IgD-negative memory B cell (primary cell): Measurements from ENCODE around the gene FOXR1. TPM values are rescaled to one million over a fixed set of nuclear protein-coding genes. Genes with fewer than 3 reads are reported as not detected.
"Not testable (repeated sequence)": the region's sequence is repeated elsewhere in the genome, so short reads cannot be mapped to it uniquely, and the experiment has no call there.

Experiments
- H3K27ac Mint-ChIP-seq, 3 donors: one replicate each; pipeline ENCODE4 v1.8.0; 2020 to 2022; ENCODE audit warnings: mild to moderate bottlenecking in 3 of 3, mixed read lengths in 3 of 3, moderate library complexity in 1 of 3
- H3K27me3 Mint-ChIP-seq: one replicate; pipeline ENCODE4 v1.8.0; 2021; ENCODE audit warnings: mixed read lengths
- H3K36me3 Mint-ChIP-seq: one replicate; pipeline ENCODE4 v1.8.0; 2020; ENCODE audit warnings: mild to moderate bottlenecking, mixed read lengths
- H3K4me1 Mint-ChIP-seq, 3 donors: one replicate each; pipeline ENCODE4 v1.8.0; 2020 to 2022; ENCODE audit warnings: mixed read lengths in 3 of 3, mild to moderate bottlenecking in 1 of 3
- H3K4me3 Mint-ChIP-seq, 4 donors: one replicate each; pipeline ENCODE4 v1.8.0; 2020 to 2022; ENCODE audit warnings: mild to moderate bottlenecking in 4 of 4, mixed read lengths in 4 of 4, moderate library complexity in 3 of 4
- H3K9me3 Mint-ChIP-seq, 3 donors: one replicate each; pipeline ENCODE4 v1.8.0; 2020 to 2021; ENCODE audit warnings: mixed read lengths in 3 of 3, mild to moderate bottlenecking in 1 of 3
- polyA plus RNA-seq: library from polyadenylated mRNA; unstranded; fragments of 300-500 nt; fragmentation: Illumina TruSeq; gene quantifications from one replicate; pipeline ENCODE4 v1.2.3, GENCODE V29; 2021

FOXR1 gene
- polyA plus RNA-seq, 1 donor from 2014 or later: not detected

DNA sequence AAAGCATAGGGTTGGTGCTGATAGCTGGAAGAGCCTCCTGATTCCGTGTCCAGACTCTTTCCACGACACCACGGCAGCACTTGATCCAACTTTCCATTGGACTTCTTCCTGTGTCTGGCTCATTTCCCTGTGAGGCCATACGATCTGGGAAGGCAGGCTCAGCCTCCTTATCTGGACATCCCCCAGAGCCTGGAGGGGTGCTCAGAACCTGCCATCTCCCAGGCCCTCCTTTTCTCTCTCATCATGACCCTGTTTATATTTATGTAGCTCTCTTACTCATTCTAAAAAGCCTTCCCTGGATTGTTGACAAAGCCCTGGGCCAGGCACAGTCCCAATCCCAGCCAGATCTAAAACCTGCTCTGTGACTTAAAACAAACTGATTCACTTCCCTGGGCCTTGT, 38.1 kb upstream of the FOXR1 start:
- Mint-ChIP-seq H3K4me1 (peaks cover 17 to 23% (median 18%) of the 10 kb centered on the region in 3 donors), H3K27me3 (peaks cover 3% of the 10 kb centered on the region), H3K9me3 (no peaks in the 10 kb centered on the region), H3K4me3 (peak overlapping the region in 1 of 4 donors; percentile 59), H3K36me3 (peaks cover 6% of the 10 kb centered on the region), H3K27ac (peak overlapping the region; percentile 1 to 69 (median 40))

DNA sequence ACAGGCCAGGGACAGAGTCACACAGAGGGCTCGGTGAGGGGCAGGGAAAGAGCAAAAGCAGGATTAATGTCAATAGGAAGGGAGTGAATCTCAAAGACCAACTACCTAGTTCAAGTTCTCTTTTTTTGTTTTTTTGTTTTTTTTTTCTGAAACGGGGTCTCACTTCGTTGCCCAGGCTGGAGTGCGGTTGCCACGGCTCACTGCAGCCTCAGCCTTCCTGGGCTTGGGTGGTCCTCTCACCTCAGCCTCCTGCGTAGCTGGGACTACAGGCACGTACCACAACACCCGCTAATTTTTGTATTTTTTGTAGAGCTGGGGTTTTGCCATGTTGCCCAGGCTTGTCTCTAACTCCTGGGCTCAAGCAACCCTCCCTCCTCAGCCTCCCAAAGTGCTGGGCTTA, 36.2 kb upstream of the FOXR1 start:
- Mint-ChIP-seq H3K4me3 (peak overlapping the region in 3 of 4 donors; percentile 3 to 78 (median 56)), H3K27me3 (peaks cover 7% of the 10 kb centered on the region), H3K27ac (peak overlapping the region; percentile 69 to 93 (median 71)), H3K36me3 (peaks cover 6% of the 10 kb centered on the region), H3K9me3 (no peaks in the 10 kb centered on the region), H3K4me1 (peaks cover 15 to 27% (median 15%) of the 10 kb centered on the region in 3 donors)

DNA sequence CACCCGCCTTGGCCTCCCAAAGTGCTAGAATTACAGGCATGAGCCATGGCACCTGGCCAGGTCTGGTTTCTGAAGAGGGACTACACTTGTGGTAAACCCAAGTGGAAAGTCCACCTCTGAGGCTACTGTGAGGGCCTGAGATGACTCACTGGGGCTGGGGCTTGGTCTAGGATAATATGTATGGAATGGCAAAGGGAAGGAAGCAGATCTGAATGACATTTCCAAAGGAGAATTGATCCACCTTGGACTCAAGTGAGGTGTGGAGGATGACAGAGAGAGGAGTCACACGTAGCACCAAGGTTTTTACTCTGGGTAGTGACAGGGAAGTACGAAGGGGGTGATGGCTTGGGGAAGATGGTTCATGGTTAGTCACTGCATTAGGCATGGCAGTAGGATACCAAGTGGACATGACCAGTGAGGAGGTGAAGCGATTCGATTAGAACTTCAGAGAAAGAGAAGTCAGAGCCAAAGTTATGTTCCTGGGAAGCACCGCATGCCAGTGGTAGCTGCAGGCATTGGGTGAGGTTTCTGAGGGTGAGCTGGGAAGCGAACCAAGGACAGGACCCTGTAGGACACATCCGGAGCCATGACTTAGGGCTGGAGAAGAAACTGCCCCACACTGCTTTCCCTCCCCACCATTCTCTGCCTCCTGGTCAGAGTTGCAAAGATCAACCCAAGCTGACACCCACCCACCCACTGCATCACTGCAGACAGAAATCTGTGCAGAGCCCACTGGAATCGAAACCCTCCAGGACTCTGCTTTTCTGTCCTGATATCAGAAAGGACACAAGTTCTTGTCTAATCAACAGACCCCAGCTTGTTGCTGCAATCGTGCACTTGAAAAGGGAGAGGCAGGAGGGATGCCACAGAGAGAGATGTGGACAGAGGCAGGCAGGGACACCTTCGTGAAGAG, 32.8 kb upstream of the FOXR1 start:
- H3K36me3 Mint-ChIP-seq: peaks cover 2% of the 10 kb centered on the region
- peak overlapping the region in 1 of 3 donors; percentile 39 for H3K27ac Mint-ChIP-seq
- H3K4me1 Mint-ChIP-seq: peaks cover 8 to 16% (median 13%) of the 10 kb centered on the region in 3 donors
- no peaks in the 10 kb centered on the region for H3K9me3 Mint-ChIP-seq
- peaks cover 9% of the 10 kb centered on the region for H3K27me3 Mint-ChIP-seq
- H3K4me3 Mint-ChIP-seq: no peak overlapping the region

DNA sequence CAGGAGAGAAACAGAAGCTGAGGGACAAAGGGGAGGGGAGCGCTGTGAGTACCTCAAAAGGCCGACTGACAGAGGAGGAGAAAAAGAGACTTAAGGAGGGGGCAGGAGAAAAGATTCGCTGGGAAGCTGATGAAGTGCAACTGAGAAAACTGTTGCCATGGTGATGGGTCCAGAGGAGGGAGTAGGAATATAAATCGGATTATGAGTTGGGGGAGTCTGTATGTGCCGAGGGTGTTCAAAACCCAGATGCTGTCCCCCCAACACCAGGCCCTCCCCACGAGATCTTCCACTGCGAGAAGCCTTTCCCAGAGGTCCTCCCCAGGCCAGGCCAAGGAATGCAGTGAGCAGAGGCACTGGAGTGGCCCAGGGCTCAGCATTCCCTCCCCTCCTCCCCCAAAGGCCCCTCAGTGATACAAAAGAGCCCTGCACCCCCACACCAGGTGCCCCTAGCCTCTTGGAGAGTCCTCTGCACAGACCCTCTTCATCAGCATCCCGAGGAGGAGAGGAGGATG, 32.1 kb upstream of the FOXR1 start:
- no peaks in the 10 kb centered on the region for H3K9me3 Mint-ChIP-seq
- H3K4me3 Mint-ChIP-seq: no peak overlapping the region
- peaks cover 8 to 16% (median 13%) of the 10 kb centered on the region in 3 donors for H3K4me1 Mint-ChIP-seq
- H3K27me3 Mint-ChIP-seq: peaks cover 9% of the 10 kb centered on the region
- peak overlapping the region in 1 of 3 donors; percentile 39 for H3K27ac Mint-ChIP-seq
- peaks cover 2% of the 10 kb centered on the region for H3K36me3 Mint-ChIP-seq

DNA sequence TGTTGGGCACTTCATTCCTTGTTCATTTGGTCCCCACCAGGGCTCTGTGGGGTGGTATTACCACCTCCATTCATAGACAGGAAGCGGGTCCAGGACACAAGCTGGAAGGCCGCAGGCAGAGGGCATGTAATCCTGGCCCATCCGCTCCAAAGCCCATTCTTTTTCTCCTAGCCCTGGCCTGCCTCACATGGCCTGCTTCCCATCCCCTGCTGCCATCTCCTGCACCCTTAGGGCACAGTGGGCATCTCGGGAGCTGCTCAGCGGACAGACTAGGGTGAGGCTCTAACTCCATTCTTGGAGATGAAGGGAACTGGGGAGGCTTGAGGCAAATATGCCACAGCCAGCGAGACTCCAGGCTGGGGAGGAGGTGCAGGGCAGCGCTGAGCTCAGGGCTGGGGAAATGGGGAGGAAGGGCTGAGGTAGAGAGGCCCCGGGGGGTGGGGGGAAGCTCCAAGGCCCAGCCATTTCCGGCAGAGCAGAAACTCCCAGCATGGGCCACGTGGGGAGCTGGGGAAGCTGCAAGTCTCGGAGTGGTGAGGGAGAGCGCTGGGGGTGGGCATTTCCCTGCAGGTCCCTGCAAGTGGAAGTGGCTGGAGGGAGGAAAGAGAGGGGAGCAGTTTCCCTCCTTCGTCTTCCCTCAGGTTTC, 31.5 kb upstream of the FOXR1 start:
- Mint-ChIP-seq H3K4me1 (peaks cover 8 to 16% (median 12%) of the 10 kb centered on the region in 3 donors), H3K4me3 (peak overlapping the region in 1 of 4 donors; percentile 12), H3K27me3 (peaks cover 9% of the 10 kb centered on the region), H3K27ac (no peak overlapping the region), H3K9me3 (no peaks in the 10 kb centered on the region), H3K36me3 (peaks cover 2% of the 10 kb centered on the region)

DNA sequence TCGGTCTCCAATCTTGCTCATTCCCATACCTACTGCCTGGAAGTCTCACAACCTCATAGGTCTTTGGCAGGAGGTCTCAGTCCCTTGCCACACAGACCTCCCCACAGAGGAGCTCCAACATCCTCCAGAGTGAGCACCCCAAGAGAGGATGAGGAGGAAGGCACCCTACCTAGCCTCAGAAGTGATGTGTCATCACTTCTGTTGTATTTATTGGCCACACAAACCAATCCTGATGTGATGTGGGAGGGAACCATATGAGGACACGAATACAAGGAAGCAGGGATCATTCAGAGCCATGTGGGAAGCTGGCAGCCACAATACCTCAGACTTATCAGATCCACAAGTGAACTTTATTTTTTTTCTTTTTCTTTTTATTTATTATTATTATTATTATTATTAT, 24.5 kb upstream of the FOXR1 start:
- H3K27me3 Mint-ChIP-seq: peaks cover 4% of the 10 kb centered on the region
- no peaks in the 10 kb centered on the region for H3K9me3 Mint-ChIP-seq
- H3K4me1 Mint-ChIP-seq: no peaks in the 10 kb centered on the region
- no peak overlapping the region for H3K4me3 Mint-ChIP-seq
- no peak overlapping the region for H3K27ac Mint-ChIP-seq
- H3K36me3 Mint-ChIP-seq: no peaks in the 10 kb centered on the region

DNA sequence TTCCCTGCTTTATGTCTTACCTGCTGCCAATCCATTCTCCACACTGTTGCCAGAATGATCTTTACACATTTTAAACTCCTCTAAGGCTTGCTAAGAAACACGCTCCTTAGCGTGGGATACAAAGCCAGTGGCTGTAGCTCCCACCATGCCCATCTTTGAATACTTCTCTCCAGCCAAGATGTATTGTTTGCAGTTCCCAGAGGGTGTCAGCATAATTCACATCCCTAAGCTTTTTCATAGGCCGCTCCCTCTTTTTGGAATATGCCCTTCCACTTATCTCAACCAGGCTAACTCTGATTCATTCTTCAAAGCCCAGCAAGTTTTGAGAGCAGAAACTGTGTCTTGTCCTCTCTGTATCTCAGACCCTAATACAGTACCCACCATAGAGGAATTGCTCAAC, 23.6 kb upstream of the FOXR1 start:
- no peaks in the 10 kb centered on the region for H3K4me1 Mint-ChIP-seq
- H3K4me3 Mint-ChIP-seq: no peak overlapping the region

DNA sequence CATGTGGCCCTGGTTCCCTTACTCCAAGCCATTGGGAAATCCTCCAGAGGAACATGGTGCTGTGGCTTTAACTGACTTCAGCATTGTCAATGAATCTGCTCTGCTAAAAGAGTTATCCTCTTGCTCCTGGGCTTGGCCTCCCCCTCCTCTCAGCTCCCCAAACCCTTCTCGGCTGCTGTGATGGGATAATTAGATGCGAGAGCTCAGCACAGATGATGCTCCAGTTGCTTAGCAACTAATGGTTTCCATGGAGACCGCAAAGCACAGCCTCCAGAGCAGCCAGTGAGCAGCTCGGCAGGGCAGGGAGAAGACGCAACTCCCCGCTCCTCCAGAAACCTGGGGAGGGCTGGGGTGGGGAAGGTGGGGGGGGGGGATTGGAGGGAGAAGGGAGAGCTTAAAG, 18.3 kb upstream of the FOXR1 start:
- Mint-ChIP-seq H3K36me3 (no peaks in the 10 kb centered on the region), H3K4me3 (no peak overlapping the region), H3K9me3 (no peaks in the 10 kb centered on the region), H3K27me3 (peaks cover 16% of the 10 kb centered on the region), H3K4me1 (peaks cover 0 to 3% (median 0%) of the 10 kb centered on the region in 3 donors), H3K27ac (no peak overlapping the region)

More for the DNA sequence above, 23.6 kb upstream of the FOXR1 start:
- no peaks in the 10 kb centered on the region for H3K9me3 Mint-ChIP-seq
- H3K36me3 Mint-ChIP-seq: no peaks in the 10 kb centered on the region
- peaks cover 4% of the 10 kb centered on the region for H3K27me3 Mint-ChIP-seq
- peak overlapping the region in 1 of 3 donors; percentile 39 for H3K27ac Mint-ChIP-seq

DNA sequence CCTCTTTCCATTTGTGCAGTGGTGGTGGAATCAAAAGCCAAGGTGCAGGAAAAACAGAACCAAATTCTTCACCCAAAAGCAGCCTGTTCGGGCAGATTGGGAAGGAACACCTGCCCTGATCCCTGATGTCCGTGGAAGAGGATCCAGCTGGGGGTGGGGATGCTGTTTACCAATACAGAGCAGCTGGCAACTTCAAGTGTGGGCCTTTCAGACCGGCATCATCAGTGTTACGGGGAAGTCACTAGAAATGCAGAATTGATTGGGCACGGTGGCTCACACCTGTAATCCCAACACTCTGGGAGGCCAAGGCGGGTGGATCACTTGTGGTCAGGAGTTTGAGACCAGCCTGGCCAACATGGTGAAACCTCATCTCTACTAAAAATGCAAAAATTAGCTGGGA, 17.6 kb upstream of the FOXR1 start:
- not testable (repeated sequence) for H3K36me3 Mint-ChIP-seq, H3K9me3 Mint-ChIP-seq, H3K27ac Mint-ChIP-seq, H3K4me1 Mint-ChIP-seq, H3K4me3 Mint-ChIP-seq
- peaks cover 16% of the 10 kb centered on the region for H3K27me3 Mint-ChIP-seq

DNA sequence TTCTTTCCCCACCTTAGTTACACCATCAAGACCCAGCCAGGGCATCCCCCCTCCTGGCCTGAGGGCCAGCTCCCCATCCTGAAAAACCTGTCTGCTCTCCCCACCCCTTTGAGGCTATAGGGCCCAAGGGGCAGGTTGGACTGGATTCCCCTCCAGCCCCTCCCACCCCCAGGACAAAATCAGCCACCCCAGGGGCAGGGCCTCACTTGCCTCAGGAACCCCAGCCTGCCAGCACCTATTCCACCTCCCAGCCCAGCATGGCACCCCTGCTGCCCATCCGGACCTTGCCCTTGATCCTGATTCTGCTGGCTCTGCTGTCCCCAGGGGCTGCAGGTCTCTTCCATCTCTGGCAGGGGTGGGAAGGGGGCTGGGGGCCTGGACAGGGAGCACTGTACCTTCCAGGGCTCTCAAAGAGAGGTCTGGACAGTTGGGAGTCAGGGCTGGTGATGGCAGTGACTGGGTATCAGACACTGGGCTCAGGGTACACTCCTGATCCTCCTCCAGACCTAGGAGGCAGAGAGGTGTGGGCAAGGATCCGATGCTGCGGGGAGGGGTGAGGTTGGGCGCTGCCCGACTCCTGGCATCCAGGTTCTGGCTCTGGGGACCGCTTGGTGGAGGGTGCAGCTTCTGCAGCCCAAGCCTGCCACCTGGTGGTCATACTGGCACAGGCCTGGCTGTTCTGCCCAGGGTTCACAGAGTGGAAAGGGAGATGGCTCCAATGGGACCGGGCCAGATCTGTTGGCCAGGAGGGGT, 15.3 kb upstream of the FOXR1 start, which contains the start of gene UPK2:
UPK2 (plus strand) TSS at position 205 of the 753 bp plus-strand sequence; CDS start at position 258, 53 bp downstream.
- Mint-ChIP-seq H3K4me3 (no peak within 1 kb of the TSS), H3K9me3 (no peaks in the 10 kb centered on the region), H3K27me3 (peaks cover 14% of the 10 kb centered on the region), H3K36me3 (peaks cover 3% of the 10 kb centered on the region), H3K4me1 (peaks cover 0 to 3% (median 0%) of the 10 kb centered on the region in 3 donors), H3K27ac (peak within 1 kb of the TSS in 1 of 3 donors; percentile 36)

DNA sequence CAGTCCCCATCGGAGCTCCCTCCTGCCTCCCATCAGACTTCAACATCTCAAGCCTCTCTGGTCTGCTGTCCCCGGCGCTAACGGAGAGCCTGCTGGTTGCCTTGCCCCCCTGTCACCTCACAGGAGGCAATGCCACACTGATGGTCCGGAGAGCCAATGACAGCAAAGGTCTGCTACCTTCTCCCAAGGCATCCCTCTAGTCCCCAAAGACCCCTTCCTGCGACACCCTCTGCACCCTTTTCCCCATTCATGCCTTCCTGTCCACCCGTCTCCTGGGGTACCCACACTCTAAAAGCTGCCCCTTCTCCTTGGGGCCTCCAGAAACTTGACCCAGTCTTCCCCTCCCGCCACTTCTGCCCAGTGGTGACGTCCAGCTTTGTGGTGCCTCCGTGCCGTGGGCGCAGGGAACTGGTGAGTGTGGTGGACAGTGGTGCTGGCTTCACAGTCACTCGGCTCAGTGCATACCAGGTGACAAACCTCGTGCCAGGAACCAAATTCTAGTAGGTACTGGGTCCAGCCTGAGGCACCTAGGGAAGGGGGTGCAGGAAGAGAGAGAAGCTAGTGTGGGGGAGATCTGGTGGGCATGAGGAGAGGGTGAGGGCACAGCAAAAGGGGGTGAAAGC, 14.6 kb upstream of the FOXR1 start:
- Mint-ChIP-seq H3K4me1 (peaks cover 0 to 3% (median 0%) of the 10 kb centered on the region in 3 donors), H3K27me3 (peaks cover 14% of the 10 kb centered on the region), H3K36me3 (peaks cover 3% of the 10 kb centered on the region), H3K9me3 (no peaks in the 10 kb centered on the region), H3K27ac (no peak overlapping the region), H3K4me3 (no peak overlapping the region)

DNA sequence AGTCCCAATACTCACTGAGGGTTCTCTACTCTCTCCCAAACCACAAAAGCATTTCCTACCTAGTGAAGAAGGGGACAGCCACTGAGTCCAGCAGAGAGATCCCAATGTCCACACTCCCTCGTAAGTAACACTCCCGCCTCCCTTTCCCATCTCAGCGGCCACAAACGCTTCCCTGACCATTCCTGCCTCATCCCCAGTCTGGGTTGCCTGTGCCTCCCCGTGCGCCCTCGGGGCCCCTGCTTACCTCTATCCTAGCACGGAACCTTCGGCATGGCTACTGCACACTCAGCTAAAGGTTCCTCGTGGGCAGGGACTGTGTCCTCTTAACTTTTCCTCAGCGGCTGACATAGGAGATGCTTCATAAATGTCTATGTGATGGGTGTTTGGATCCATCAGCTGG, 14.0 kb upstream of the FOXR1 start:
- peaks cover 0 to 3% (median 0%) of the 10 kb centered on the region in 3 donors for H3K4me1 Mint-ChIP-seq

DNA sequence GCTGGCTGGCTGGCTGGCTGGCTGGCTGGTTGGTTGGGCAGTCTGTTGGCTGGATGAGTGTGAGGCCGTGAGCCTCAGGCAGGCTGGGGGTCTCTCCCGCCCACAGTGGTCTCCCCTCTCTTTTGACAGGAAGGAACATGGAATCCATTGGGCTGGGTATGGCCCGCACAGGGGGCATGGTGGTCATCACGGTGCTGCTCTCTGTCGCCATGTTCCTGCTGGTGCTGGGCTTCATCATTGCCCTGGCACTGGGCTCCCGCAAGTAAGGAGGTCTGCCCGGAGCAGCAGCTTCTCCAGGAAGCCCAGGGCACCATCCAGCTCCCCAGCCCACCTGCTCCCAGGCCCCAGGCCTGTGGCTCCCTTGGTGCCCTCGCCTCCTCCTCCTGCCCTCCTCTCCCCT, 13.6 kb upstream of the FOXR1 start:
- H3K27ac Mint-ChIP-seq: no peak overlapping the region
- no peaks in the 10 kb centered on the region for H3K9me3 Mint-ChIP-seq
- H3K4me1 Mint-ChIP-seq: peaks cover 0 to 3% (median 0%) of the 10 kb centered on the region in 3 donors
- H3K27me3 Mint-ChIP-seq: peaks cover 14% of the 10 kb centered on the region
- no peak overlapping the region for H3K4me3 Mint-ChIP-seq
- H3K36me3 Mint-ChIP-seq: peaks cover 3% of the 10 kb centered on the region

More for the DNA sequence above, 14.0 kb upstream of the FOXR1 start:
- Mint-ChIP-seq H3K9me3 (no peaks in the 10 kb centered on the region), H3K36me3 (peaks cover 3% of the 10 kb centered on the region), H3K27ac (no peak overlapping the region), H3K4me3 (no peak overlapping the region), H3K27me3 (peaks cover 14% of the 10 kb centered on the region)

DNA sequence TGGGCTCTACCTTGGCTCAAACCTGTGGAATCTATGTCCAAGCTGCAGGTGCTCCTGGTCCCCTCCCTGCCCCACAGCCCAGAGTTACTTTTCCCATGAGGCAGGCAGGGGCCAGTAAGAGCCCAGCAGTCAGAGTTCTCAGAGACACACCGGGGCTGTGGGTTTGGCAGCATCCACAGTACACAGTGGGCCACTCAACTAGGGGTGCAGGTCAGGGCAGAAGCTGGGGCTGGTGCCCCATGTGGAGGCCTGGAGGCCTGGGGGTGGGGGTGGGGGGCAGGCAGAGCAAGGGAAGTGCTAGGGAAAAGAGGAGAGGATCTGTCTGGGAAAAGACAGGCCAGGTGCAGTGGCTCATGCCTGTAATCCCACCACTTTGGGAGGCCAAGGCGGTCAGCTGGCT, 13.0 kb upstream of the FOXR1 start:
- no peak overlapping the region for H3K27ac Mint-ChIP-seq
- no peak overlapping the region for H3K4me3 Mint-ChIP-seq
- H3K4me1 Mint-ChIP-seq: peaks cover 0 to 3% (median 0%) of the 10 kb centered on the region in 3 donors
- H3K9me3 Mint-ChIP-seq: no peaks in the 10 kb centered on the region
- peaks cover 3% of the 10 kb centered on the region for H3K36me3 Mint-ChIP-seq
- peaks cover 17% of the 10 kb centered on the region for H3K27me3 Mint-ChIP-seq
